Small intestine (tissue), 7 donors: ENCODE results near the gene KNOP1. TPM values are rescaled to one million over a fixed set of nuclear protein-coding genes. Genes with fewer than 3 reads are reported as not detected.

ENCODE experiments used
- DNase-seq, 2 donors: peaks; one replicate each; pipeline versions ENCODE4 v3.0.0 to v3.0.0-alpha.2; 2013
- FAIRE-seq: peaks from 2 replicates; lab custom pipeline; 2012; peaks lifted over from hg19 to GRCh38; lab: Jason Lieb, UNC
- H3K27ac ChIP-seq, 3 donors: one replicate each; pipeline ENCODE4 v1.5.1; 2013; ENCODE audit warnings: low read length in 2 of 3, mild to moderate bottlenecking in 2 of 3, control low read depth in 1 of 3, inconsistent platforms in 1 of 3, low read depth in 1 of 3, moderate library complexity in 1 of 3
- H3K27me3 ChIP-seq, 3 donors: one replicate each; pipeline ENCODE4 v1.6.1; 2013; ENCODE audit warnings: low read length in 3 of 3, inconsistent platforms in 1 of 3; ENCODE audit not compliant: control insufficient read depth in 3 of 3, insufficient read depth in 3 of 3
- H3K36me3 ChIP-seq, 3 donors: one replicate each; pipeline ENCODE4 v1.6.1; 2013; ENCODE audit warnings: low read length in 3 of 3, inconsistent platforms in 1 of 3, low read depth in 1 of 3, mild to moderate bottlenecking in 1 of 3, moderate library complexity in 1 of 3; ENCODE audit not compliant: control insufficient read depth in 3 of 3, insufficient read depth in 2 of 3
- H3K4me1 ChIP-seq, 3 donors: one replicate each; pipeline ENCODE4 v1.6.1; 2013; ENCODE audit warnings: low read length in 2 of 3, inconsistent platforms in 1 of 3, low read depth in 1 of 3, mild to moderate bottlenecking in 1 of 3, moderate library complexity in 1 of 3; ENCODE audit not compliant: control insufficient read depth in 3 of 3, insufficient read depth in 2 of 3
- H3K4me3 ChIP-seq, 3 donors: one replicate each; pipeline ENCODE4 v1.5.1; 2013; ENCODE audit warnings: low read length in 3 of 3, control low read depth in 1 of 3, inconsistent platforms in 1 of 3, low read depth in 1 of 3, mild to moderate bottlenecking in 1 of 3, moderate library complexity in 1 of 3
- H3K9me3 ChIP-seq, 2 donors: one replicate each; pipeline ENCODE4 v1.6.1; 2013; ENCODE audit warnings: low read depth in 1 of 2, low read length in 1 of 2; ENCODE audit not compliant: control insufficient read depth in 2 of 2, insufficient read depth in 1 of 2
- WGBS, 3 donors: extraction: QIAGEN DNeasy Blood & Tissue Kit; methylation state at CpG; one replicate each; pipeline ENCODE4 v1.1.7; 2013; 5-methylcytosine and 5-hydroxymethylcytosine counted together
- polyA plus RNA-seq, 4 donors: library from polyadenylated mRNA; stranded (reverse) in 3 of 4; unstranded in 1 of 4; fragments of 200-250 nt in 3 of 4; fragments of 120-200 nt in 1 of 4; gene quantifications; one replicate each; pipeline versions ENCODE4 v1.2.1 to v1.2.3, GENCODE V29; 2013
- donor health status: healthy with polysubstance abuse.
- donor health status: control.
- donor health status: control.
- donor health status: Bipolar disorder and iron deficiency.
- donor health status: healthy.

The KNOP1 gene
- polyA plus RNA-seq, 4 donors, result 9.6 to 29.6 (median 14.1) TPM

DNA sequence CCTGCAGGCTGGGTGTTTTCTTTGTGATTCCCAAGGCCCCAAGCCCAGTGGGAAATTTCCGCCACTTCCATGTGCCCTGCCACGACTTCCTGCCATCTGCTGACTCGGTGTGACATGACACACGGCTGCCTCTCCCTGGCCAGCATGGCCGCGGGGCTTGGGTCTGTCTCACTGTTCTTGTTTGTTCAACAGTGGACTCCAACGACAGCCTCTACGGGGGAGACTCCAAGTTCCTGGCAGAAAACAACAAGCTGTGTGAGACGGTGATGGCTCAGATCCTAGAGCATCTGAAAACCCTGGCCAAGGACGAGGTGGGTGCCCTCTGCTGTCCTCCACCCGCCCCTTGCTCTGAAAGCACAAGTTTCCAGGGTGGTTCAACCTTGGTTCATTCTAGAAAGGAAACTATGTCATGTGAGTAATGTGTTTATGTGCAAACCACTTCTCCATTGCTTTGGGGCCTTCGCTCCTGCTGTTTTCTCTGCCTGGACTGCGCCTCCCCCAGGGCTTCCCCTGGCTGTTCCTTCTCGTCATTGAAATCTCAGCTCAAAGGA is 26.8 kb downstream of the KNOP1 start:
- Histone ChIP-seq H3K4me3 (no peak overlapping the region), H3K27me3 (no peaks in the 10 kb centered on the region), H3K4me1 (peaks cover 0 to 5% (median 2%) of the 10 kb centered on the region in 3 donors), H3K36me3 (peaks cover 0 to 49% (median 4%) of the 10 kb centered on the region in 3 donors), H3K27ac (peak overlapping the region in 1 of 3 donors; percentile 63), H3K9me3 (no peaks in the 10 kb centered on the region)
- WGBS, 3 donors, result 78 to 92% (median 87%) methylated on average over 14 of the region's 14 CpGs
- no peak for FAIRE-seq
- DNase-seq, result no peak

DNA sequence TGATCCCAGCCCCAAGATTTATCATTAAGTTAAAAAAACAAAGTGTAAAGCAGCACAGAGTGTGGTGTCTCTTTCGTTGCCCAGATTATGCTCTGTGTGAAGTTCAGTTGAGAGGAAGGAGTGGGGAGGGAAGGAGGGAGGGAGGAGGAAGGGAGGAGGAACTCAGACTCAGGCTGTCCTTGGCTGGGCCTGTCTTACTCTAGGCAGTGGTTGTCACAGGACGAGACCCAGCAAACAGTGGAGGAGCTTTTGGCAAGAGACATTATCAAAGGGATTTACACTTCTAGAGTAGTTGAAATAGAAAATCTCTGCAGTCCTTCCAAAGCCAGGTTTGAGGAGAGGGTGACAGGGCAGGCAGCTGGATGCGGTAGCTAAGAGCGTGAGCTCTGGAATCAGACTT is 27.8 kb downstream of the KNOP1 start:
- no peaks in the 10 kb centered on the region for H3K4me1 ChIP-seq
- 69 to 85% (median 82%) methylated on average over 4 of the region's 4 CpGs for WGBS, 3 donors
- DNase-seq, result no peak
- no peak overlapping the region for H3K4me3 ChIP-seq
- H3K27me3 ChIP-seq, result no peaks in the 10 kb centered on the region
- H3K27ac ChIP-seq, result no peak overlapping the region
- peaks cover 0 to 58% (median 4%) of the 10 kb centered on the region in 3 donors for H3K36me3 ChIP-seq
- FAIRE-seq, result no peak
- no peaks in the 10 kb centered on the region for H3K9me3 ChIP-seq

DNA sequence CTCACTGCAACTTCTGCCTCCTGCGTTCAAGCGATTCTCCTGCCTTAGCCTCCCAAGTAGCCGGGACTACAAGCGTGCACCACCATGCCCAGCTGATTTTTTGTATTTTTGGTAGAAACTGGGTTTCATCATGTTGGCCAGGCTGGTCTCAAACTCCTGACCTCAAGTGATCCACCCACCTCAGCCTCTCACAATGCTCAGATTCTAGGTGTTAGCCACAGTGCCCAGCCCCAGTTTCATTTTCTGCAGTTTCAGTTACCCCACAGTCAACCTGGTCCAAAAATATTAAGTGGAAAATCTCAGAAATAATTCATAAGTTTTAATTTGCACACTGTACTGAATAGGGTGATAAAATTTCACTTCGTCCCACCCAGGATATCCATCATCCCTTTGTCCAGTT is 28.7 kb downstream of the KNOP1 start:
- no peaks in the 10 kb centered on the region for H3K27me3 ChIP-seq
- DNase-seq (no peak), FAIRE-seq (no peak)
- H3K9me3 ChIP-seq, result peaks cover 0 to 6% of the 10 kb centered on the region in 2 donors
- 92 to 96% (median 95%) methylated on average over 5 of the region's 5 CpGs for WGBS, 3 donors
- no peak overlapping the region for H3K27ac ChIP-seq
- no peak overlapping the region for H3K4me3 ChIP-seq
- no peaks in the 10 kb centered on the region for H3K4me1 ChIP-seq
- peaks cover 1 to 61% (median 4%) of the 10 kb centered on the region in 3 donors for H3K36me3 ChIP-seq

DNA sequence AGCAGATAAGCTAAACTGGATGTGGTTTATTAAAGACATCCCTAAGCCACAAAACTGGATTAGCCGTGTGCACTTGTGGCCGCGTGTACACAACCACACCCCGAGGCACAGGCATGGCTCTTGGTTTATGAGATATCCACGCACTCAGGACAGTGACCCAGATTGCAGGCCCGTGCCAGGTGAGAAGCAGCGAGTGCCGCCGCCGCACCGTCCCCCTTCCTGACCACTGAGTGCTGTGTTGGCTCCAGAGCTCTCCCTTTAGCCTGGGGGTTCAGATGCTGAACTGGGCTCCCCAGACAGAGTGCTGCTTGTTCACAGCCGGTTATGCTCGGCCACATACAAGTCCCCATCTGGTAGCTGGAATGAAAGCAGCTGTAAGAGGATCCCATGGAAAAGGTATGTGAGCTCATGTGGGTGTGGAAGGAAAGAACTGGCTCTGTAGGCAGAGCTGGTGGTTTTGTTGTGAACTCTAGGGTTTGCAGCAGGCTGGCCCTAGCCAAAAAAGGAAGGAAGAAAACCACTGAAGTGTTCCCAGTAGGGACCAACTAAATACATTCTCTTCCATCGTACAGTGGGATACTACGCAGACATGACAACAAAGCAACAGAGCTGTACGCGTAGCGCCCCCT is 29.5 kb downstream of the KNOP1 start:
- no peak for DNase-seq
- no peak for FAIRE-seq
- Histone ChIP-seq H3K4me3 (no peak overlapping the region), H3K27ac (no peak overlapping the region), H3K27me3 (no peaks in the 10 kb centered on the region), H3K4me1 (no peaks in the 10 kb centered on the region), H3K36me3 (peaks cover 4 to 66% (median 6%) of the 10 kb centered on the region in 3 donors), H3K9me3 (peaks cover 0 to 6% of the 10 kb centered on the region in 2 donors)
- WGBS, 3 donors, result 87 to 93% (median 89%) methylated on average over 18 of the region's 18 CpGs

DNA sequence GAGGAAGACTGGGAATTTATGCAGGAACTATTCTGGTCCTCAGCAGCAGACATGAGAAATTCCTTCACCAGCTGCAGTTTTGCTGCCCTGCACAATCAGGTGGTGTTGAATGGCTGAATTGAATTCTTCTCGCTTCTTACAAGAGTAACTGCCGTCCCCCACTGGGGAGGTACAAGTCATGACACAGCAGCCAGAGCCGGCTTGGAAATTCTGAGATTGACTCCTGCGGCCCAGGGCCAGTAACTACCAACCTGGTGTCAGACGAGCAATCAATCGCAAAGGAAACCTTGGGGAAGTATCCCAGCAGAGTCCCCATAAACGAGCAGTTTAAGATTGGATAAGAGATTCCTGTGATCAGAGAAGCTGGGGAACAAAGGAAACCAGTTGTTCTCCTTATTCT is 30.7 kb downstream of the KNOP1 start:
- FAIRE-seq, result no peak
- Histone ChIP-seq H3K4me3 (no peak overlapping the region), H3K36me3 (peaks cover 10 to 66% (median 10%) of the 10 kb centered on the region in 3 donors), H3K9me3 (peaks cover 0 to 8% of the 10 kb centered on the region in 2 donors), H3K27ac (no peak overlapping the region), H3K4me1 (no peaks in the 10 kb centered on the region), H3K27me3 (no peaks in the 10 kb centered on the region)
- WGBS, 3 donors, result 89 to 93% (median 91%) methylated on average over 7 of the region's 7 CpGs
- DNase-seq, result no peak

DNA sequence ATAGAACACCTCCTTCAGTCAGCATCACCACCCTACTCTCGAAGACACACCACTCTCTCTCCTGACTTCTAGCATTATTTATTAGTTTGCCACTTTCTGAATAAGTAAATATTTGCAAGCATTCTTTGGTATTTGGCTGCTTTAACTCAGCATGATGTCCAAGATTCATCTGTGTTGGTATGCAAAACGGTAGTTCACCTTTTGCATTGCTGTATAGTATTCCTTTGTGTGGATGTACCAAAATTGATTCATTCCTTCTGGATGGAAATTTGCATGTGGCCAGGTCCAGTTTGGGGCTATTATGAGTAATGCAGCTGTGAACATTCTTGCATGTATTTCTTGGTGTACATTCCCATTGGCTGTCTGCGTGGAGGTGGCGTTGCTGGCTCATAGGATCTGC is 32.9 kb downstream of the KNOP1 start:
- peaks cover 6 to 69% (median 12%) of the 10 kb centered on the region in 3 donors for H3K36me3 ChIP-seq
- 98 to 99% (median 98%) methylated on average over 4 of the region's 4 CpGs for WGBS, 3 donors
- no peak for FAIRE-seq
- H3K27me3 ChIP-seq, result no peaks in the 10 kb centered on the region
- H3K27ac ChIP-seq, result no peak overlapping the region
- H3K9me3 ChIP-seq, result peaks cover 0 to 8% of the 10 kb centered on the region in 2 donors
- no peaks in the 10 kb centered on the region for H3K4me1 ChIP-seq
- DNase-seq, result no peak
- H3K4me3 ChIP-seq, result no peak overlapping the region

DNA sequence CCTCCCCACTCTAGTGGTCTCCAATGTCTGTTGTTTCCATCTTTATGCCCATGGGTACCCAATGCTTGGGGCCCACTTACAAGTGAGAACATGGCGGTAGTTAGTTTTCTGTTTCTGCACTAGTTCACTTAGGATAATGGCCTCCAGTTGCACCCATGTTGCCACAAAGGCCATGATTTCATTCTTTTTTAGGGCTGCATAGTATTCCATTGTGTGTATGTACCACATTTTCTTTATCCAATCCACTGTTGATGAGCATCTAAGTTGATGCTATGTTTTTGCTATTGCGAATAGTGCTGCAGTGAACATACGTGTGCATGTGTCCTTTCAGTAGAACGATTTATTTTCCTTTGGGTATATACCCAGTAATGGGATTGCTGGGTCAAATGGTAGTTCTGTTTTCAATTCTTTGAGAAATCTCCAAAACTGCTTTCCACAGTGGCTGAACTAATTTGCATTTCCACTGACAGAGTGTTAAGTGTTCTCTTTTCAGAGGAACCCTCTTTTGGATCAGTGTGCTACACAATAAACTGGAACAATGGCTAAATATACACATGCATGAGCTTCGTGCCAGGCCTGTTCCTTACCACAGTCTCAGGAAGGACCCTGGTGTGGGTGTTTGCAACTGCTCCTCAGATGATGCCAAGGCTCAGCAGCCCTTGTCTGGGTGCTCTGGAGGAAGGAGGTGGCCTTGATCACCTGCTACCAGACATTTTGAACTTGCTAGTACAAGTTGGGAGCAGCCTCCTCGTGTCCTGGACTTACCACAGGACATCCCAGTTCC is 34.4 kb downstream of the KNOP1 start:
- H3K36me3 ChIP-seq, result peaks cover 6 to 67% (median 12%) of the 10 kb centered on the region in 3 donors
- no peaks in the 10 kb centered on the region for H3K4me1 ChIP-seq
- no peak for FAIRE-seq
- H3K9me3 ChIP-seq, result peaks cover 0 to 8% of the 10 kb centered on the region in 2 donors
- H3K27me3 ChIP-seq, result no peaks in the 10 kb centered on the region
- no peak for DNase-seq
- WGBS, 3 donors, result 92 to 98% (median 96%) methylated on average over 6 of the region's 6 CpGs
- H3K4me3 ChIP-seq, result no peak overlapping the region
- no peak overlapping the region for H3K27ac ChIP-seq

DNA sequence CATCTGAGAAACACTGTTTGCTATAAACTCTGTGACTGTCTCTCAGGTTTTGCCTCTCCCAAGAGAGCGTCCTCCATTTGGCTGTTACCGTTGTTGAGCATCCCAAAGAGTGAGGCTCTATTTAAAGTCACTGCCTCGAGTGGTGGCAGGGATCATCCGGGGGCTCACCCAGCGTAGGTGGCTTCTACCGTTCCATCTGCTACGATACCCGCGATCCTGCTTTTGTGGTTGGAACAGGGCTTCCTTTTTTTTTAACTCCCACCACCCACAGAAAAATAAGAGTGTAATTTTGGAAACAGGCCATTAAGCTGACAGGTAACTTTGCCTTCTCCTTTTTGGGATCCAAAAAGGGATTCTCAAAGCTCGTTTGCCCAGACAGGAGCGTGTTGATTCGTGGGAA is 36.4 kb downstream of the KNOP1 start:
- no peaks in the 10 kb centered on the region for H3K27me3 ChIP-seq
- no peak for FAIRE-seq
- DNase-seq, result no peak
- H3K4me1 ChIP-seq, result no peaks in the 10 kb centered on the region
- no peak overlapping the region for H3K27ac ChIP-seq
- no peak overlapping the region for H3K4me3 ChIP-seq
- peaks cover 0 to 8% of the 10 kb centered on the region in 2 donors for H3K9me3 ChIP-seq
- peaks cover 6 to 66% (median 12%) of the 10 kb centered on the region in 3 donors for H3K36me3 ChIP-seq
- 91 to 92% (median 91%) methylated on average over 12 of the region's 12 CpGs for WGBS, 3 donors
